ENCODE measurements around the gene KCNMA1. TPM values are rescaled to one million over a fixed set of nuclear protein-coding genes. Genes with fewer than 3 reads are reported as not detected.

Gene KCNMA1
- total and polyA plus RNA-seq, 9 of the 15 experiments (the other 6 are each of a cell fraction or from before 2014, with no cell fraction given): 0.01 to 0.95 (median 0.15) TPM; not detected in 4

DNA sequence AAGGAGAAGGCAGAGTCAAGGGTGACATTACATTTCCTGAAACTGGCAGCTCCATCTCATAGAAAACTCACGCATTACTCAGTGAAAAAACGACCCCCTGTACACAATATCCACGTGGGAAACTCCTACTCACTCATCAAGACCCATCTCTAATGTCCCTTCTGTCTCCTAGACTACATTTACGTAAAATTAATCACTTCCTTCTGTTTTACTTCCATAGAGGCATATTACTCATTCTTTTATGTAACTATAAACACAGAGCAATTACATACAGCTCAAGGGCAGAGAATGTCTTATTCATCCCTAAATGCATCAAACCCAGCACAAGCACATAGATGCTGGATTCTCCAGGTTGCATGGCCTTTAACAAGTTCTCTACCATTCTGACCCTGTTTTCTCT, 281.8 kb downstream of the KCNMA1 start:
- no TSS peak for BruUV-seq (replicated peaks)
- FAIRE-seq: peak; percentile 44
- Histone ChIP-seq H3K27me3 (ENCODE audit: control insufficient read depth in 2 of 2, insufficient read depth in 2 of 2, low read length in 2 of 2) (peaks cover 0 to 15% of the 10 kb centered on the region in 2 experiments; a peak in 2 of 5 replicates), H3K79me2 (ENCODE audit: control insufficient read depth, insufficient read depth, low read length) (no peaks in the 10 kb centered on the region), H3K4me2 (ENCODE audit: insufficient read depth, low read length) (no peak overlapping the region), H3K4me1 (replicated peaks in 1 of 2; ENCODE audit: control insufficient read depth in 2 of 2, insufficient read depth in 2 of 2, low read length in 2 of 2) (no peaks in the 10 kb centered on the region; a peak in 1 of 5 replicates), H3K9me1 (ENCODE audit: control insufficient read depth, insufficient read depth, low read length) (no peaks in the 10 kb centered on the region), H2AFZ (ENCODE audit: low read depth, low read length) (no peak overlapping the region), H3K36me3 (ENCODE audit: control insufficient read depth, insufficient read depth, low read length) (no peaks in the 10 kb centered on the region), H3K27ac (ENCODE audit: extremely low read depth, low read depth, low read length) (no peak overlapping the region), H4K20me1 (replicated peaks; ENCODE audit: control insufficient read depth, insufficient read depth, low read length) (no peaks in the 10 kb centered on the region; the same call in 1 of the 2 replicates), H3K4me3 (no peak overlapping the region), H3K9ac (ENCODE audit: insufficient read depth in 1 of 2, low read depth in 2 of 2, low read length in 2 of 2) (no peak overlapping the region), H3K9me3 (replicated peaks; ENCODE audit: control insufficient read depth, insufficient read depth, low read depth, low read length) (no peaks in the 10 kb centered on the region)
- ChIA-PET POLR2A (interaction anchor here (0.5 kb wide), 1 partner anchor 18 kb away, joined by 5 read pairs; no protein-coding TSS in a partner anchor), CTCF (ENCODE audit: low intra/inter-chr PET ratio) (no interaction called here)
- WGBS (ENCODE audit: insufficient coverage, low coverage, missing lambda C conversion rate): 1% methylated on average over 4 of the region's 4 CpGs
- TF ChIP-seq, protein P1, sequence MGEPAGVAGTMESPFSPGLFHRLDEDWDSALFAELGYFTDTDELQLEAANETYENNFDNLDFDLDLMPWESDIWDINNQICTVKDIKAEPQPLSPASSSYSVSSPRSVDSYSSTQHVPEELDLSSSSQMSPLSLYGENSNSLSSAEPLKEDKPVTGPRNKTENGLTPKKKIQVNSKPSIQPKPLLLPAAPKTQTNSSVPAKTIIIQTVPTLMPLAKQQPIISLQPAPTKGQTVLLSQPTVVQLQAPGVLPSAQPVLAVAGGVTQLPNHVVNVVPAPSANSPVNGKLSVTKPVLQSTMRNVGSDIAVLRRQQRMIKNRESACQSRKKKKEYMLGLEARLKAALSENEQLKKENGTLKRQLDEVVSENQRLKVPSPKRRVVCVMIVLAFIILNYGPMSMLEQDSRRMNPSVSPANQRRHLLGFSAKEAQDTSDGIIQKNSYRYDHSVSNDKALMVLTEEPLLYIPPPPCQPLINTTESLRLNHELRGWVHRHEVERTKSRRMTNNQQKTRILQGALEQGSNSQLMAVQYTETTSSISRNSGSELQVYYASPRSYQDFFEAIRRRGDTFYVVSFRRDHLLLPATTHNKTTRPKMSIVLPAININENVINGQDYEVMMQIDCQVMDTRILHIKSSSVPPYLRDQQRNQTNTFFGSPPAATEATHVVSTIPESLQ (CRISPR knock-in tag; IDR thresholded peaks at IDR 0.05): no peak
- no peak for TF ChIP-seq PML (IDR thresholded peaks at IDR 0.05; ENCODE audit: low read length)
- TF ChIP-seq, protein P2, sequence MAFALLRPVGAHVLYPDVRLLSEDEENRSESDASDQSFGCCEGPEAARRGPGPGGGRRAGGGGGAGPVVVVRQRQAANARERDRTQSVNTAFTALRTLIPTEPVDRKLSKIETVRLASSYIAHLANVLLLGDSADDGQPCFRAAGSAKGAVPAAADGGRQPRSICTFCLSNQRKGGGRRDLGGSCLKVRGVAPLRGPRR (CRISPR knock-in tag; IDR thresholded peaks at IDR 0.05): no peak
- TF ChIP-seq SMARCB1 (IDR thresholded peaks at IDR 0.05; ENCODE audit: insufficient read length, low read depth): no peak
- TF ChIP-seq, protein P3, sequence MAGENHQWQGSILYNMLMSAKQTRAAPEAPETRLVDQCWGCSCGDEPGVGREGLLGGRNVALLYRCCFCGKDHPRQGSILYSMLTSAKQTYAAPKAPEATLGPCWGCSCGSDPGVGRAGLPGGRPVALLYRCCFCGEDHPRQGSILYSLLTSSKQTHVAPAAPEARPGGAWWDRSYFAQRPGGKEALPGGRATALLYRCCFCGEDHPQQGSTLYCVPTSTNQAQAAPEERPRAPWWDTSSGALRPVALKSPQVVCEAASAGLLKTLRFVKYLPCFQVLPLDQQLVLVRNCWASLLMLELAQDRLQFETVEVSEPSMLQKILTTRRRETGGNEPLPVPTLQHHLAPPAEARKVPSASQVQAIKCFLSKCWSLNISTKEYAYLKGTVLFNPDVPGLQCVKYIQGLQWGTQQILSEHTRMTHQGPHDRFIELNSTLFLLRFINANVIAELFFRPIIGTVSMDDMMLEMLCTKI (IDR thresholded peaks at IDR 0.05; ENCODE audit: partially characterized antibody): no peak
- no peak for TF ChIP-seq IFI16 (CRISPR knock-in tag; IDR thresholded peaks at IDR 0.05)
- TF ChIP-seq GABPB2 (CRISPR knock-in tag; conservative IDR thresholded peaks at IDR 0.05): no peak
- TF ChIP-seq, protein P4, sequence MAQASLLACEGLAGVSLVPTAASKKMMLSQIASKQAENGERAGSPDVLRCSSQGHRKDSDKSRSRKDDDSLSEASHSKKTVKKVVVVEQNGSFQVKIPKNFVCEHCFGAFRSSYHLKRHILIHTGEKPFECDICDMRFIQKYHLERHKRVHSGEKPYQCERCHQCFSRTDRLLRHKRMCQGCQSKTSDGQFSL (CRISPR knock-in tag; IDR thresholded peaks at IDR 0.05): no peak
- TF ChIP-seq, protein P4 (tag; IDR thresholded peaks at IDR 0.05): no peak
- TF ChIP-seq ETV1 (tag; conservative IDR thresholded peaks at IDR 0.05; ENCODE audit: low read depth): no peak
- TF ChIP-seq, protein P5, sequence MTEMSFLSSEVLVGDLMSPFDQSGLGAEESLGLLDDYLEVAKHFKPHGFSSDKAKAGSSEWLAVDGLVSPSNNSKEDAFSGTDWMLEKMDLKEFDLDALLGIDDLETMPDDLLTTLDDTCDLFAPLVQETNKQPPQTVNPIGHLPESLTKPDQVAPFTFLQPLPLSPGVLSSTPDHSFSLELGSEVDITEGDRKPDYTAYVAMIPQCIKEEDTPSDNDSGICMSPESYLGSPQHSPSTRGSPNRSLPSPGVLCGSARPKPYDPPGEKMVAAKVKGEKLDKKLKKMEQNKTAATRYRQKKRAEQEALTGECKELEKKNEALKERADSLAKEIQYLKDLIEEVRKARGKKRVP (CRISPR knock-in tag; IDR thresholded peaks at IDR 0.05): no peak
- TF ChIP-seq, protein P6, sequence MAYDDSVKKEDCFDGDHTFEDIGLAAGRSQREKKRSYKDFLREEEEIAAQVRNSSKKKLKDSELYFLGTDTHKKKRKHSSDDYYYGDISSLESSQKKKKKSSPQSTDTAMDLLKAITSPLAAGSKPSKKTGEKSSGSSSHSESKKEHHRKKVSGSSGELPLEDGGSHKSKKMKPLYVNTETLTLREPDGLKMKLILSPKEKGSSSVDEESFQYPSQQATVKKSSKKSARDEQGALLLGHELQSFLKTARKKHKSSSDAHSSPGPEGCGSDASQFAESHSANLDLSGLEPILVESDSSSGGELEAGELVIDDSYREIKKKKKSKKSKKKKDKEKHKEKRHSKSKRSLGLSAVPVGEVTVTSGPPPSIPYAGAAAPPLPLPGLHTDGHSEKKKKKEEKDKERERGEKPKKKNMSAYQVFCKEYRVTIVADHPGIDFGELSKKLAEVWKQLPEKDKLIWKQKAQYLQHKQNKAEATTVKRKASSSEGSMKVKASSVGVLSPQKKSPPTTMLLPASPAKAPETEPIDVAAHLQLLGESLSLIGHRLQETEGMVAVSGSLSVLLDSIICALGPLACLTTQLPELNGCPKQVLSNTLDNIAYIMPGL (CRISPR knock-in tag; IDR thresholded peaks at IDR 0.05): no peak
- ATAC-seq: no peak
- no peak for DNase-seq (ENCODE audit: extremely low read depth in 1 of 4, low spot score in 3 of 4)
- in situ Hi-C loops (cut with MboI): no loop called here
- intact Hi-C loops (cut with micrococcal nuclease): no loop called here
